Central memory CD8-positive, alpha-beta T cell (primary cell): ENCODE measurements around the gene KRTAP5-9.
"Not testable (repeated sequence)": the region's sequence is repeated elsewhere in the genome, so short reads cannot be mapped to it uniquely, and the experiment has no call there.

Experiments
- ATAC-seq: fragments of 150-1000 bp; cut with Tn5 transposase; replicated peaks from 2 replicates; pipeline ENCODE4 v1.10.0; 2022; ENCODE audit warnings: mild to moderate bottlenecking, moderate FRiP score, moderate number of reproducible peaks; ENCODE audit not compliant: poor library complexity, severe bottlenecking; ENCODE audit errors: extremely low read depth
- DNase-seq, 2 donors: peaks; one replicate each; pipeline ENCODE4 v3.0.0; 2021; ENCODE audit warnings: low spot score in 2 of 2
- H3K27ac Mint-ChIP-seq: one replicate; pipeline ENCODE4 v1.8.0; 2022; ENCODE audit warnings: low read depth, mild to moderate bottlenecking, moderate library complexity, mixed read lengths
- H3K27me3 Mint-ChIP-seq: one replicate; pipeline ENCODE4 v1.8.0; 2022; ENCODE audit warnings: mixed read lengths
- H3K36me3 Mint-ChIP-seq: one replicate; pipeline ENCODE4 v1.8.0; 2022; ENCODE audit warnings: mild to moderate bottlenecking, moderate library complexity, mixed read lengths; ENCODE audit not compliant: insufficient read depth
- H3K4me1 Mint-ChIP-seq: one replicate; pipeline ENCODE4 v1.8.0; 2022; ENCODE audit warnings: mixed read lengths
- H3K4me3 Mint-ChIP-seq: one replicate; pipeline ENCODE4 v1.8.0; 2022; ENCODE audit warnings: mild to moderate bottlenecking, moderate library complexity, mixed read lengths
- H3K9me3 Mint-ChIP-seq: one replicate; pipeline ENCODE4 v1.8.0; 2022; ENCODE audit warnings: mixed read lengths

Gene KRTAP5-9

DNA sequence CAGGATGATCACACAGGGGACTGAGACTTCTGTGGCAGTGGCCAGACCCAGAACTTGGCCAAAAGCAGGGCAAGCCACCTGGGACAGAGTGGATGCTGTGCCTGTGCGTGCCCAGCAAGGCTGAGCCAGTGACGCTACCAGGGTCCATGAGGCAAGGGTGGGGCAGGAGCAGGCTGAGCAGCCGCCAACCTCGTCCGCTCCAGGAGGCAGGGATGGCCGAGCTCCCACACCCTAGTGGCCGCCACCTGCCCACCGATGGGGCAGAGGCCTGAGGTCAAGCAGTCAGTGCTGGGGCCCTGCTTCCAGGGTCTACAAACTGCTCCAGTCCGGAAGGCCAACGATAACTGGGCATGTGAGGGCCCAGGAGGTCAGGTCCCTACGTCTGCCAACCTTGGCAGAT is 7.3 kb downstream of the KRTAP5-9 start:
- DNase-seq: no peak
- H3K9me3 Mint-ChIP-seq: no peaks in the 10 kb centered on the region

DNA sequence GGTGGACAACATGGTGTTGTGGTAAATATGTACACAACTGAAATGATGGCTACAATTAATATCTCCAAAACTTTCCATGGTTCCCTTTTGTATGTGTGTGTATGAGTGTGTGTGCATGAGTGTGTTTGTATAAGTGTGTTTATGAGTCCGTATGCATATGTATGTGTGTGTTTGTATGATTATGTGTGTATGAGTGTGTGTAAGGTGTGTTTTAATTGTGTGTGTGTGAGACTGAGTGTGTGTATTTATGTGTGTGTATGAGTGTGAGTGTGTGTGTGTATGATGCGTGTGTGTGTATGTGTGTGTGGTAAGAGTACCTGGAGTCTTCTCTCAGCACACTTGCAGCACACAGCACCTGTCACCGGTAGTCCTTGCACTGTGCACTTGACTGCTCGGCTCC is 7.8 kb downstream of the KRTAP5-9 start:
- peaks cover 1% of the 10 kb centered on the region for H3K36me3 Mint-ChIP-seq
- peaks cover 11% of the 10 kb centered on the region for H3K27me3 Mint-ChIP-seq
- DNase-seq (no peak), ATAC-seq (no peak)
- H3K4me3 Mint-ChIP-seq: no peak overlapping the region
- no peak overlapping the region for H3K27ac Mint-ChIP-seq
- H3K9me3 Mint-ChIP-seq: no peaks in the 10 kb centered on the region
- H3K4me1 Mint-ChIP-seq: no peaks in the 10 kb centered on the region

More for the DNA sequence above, 7.3 kb downstream of the KRTAP5-9 start:
- ATAC-seq: no peak
- H3K36me3 Mint-ChIP-seq: peaks cover 1% of the 10 kb centered on the region
- no peak overlapping the region for H3K27ac Mint-ChIP-seq
- peaks cover 10% of the 10 kb centered on the region for H3K27me3 Mint-ChIP-seq
- no peaks in the 10 kb centered on the region for H3K4me1 Mint-ChIP-seq
- no peak overlapping the region for H3K4me3 Mint-ChIP-seq

DNA sequence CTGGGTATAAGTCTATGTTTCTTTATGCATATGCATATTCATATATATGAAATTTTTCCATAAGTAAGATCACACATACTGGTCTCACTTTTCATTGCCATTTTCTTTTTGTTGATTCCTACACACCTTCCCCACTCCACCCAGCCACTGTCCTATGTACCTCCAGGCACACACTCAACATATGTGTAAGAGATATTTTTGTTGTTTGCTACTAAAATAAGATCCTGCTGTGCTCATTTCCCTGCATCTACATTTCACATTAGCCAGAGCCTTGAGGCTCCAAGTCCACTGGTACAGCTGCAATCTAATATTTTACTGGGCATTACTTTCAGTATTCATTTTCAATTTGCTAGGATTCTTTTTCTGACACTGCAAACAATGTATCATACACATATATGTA is 9.0 kb downstream of the KRTAP5-9 start:
- Mint-ChIP-seq H3K36me3 (peaks cover 1% of the 10 kb centered on the region), H3K4me3 (no peak overlapping the region), H3K4me1 (no peaks in the 10 kb centered on the region)

DNA sequence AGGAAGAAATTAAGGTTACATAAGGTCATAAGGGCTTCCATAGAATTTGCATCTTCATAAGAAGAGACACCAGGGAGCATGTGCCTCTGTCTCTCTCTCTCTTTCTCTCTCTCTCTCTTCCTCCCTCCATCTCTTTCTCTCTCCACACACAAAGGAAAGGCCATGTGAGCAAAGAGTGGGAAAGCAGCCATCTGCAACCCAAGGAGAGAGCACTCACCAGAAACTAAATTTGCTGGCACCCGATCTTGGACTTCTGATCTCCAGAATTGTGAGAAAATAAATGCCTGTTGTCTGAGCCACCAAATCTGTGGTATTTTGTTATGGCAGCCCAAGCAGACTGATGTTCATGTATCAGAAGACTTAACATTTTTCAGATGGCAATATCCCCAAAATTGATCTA is 10.8 kb downstream of the KRTAP5-9 start:
- Mint-ChIP-seq H3K4me3 (no peak overlapping the region), H3K9me3 (no peaks in the 10 kb centered on the region), H3K4me1 (no peaks in the 10 kb centered on the region), H3K27me3 (peaks cover 41% of the 10 kb centered on the region), H3K27ac (no peak overlapping the region), H3K36me3 (peaks cover 1% of the 10 kb centered on the region)
- DNase-seq: no peak
- no peak for ATAC-seq

More for the DNA sequence above, 9.0 kb downstream of the KRTAP5-9 start:
- DNase-seq (no peak), ATAC-seq (no peak)
- Mint-ChIP-seq H3K27ac (no peak overlapping the region), H3K9me3 (no peaks in the 10 kb centered on the region), H3K27me3 (peaks cover 23% of the 10 kb centered on the region)

DNA sequence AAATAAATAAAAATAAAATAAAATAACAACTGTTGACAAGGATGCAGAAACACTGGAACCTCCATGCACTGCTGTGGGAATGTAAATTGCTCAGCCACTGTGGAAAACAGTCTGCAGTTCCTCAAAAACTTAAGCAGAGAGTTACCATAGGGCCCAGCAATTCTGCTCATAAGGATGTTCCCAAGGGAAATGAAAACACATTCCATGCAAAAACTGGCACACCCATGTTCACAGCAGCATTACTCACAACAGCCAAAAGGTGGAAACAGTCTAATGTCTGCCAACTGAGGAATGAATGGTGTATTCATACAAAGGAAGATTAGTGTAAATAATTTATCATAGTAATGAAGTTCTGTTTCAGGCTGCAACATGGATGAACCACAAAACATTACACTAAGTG is 13.9 kb downstream of the KRTAP5-9 start:
- H3K4me1 Mint-ChIP-seq: no peaks in the 10 kb centered on the region

DNA sequence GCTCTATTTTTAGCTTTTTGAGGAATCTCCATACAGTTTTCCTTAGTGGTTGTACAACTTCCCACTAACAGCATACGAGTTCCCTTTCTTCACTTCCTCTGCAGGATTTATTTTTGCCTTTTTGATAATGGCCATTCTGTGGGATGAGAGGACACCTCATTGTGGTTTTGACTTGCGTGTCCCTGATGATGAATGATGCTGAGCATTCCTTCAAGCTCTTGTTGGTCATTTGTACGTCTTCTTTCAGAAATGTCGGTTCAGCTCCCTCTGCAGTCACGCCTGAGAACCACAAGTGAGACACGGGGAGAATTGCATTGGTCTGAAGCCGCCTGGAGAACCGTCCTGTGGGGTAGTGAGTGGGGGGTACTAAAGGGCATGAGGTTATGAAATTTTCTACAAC is 15.2 kb downstream of the KRTAP5-9 start:
- H3K4me1 Mint-ChIP-seq: no peaks in the 10 kb centered on the region
- no peak overlapping the region for H3K27ac Mint-ChIP-seq
- no peaks in the 10 kb centered on the region for H3K9me3 Mint-ChIP-seq
- DNase-seq (no peak), ATAC-seq (no peak)
- H3K27me3 Mint-ChIP-seq: peaks cover 64% of the 10 kb centered on the region
- no peak overlapping the region for H3K4me3 Mint-ChIP-seq
- no peaks in the 10 kb centered on the region for H3K36me3 Mint-ChIP-seq

More for the DNA sequence above, 13.9 kb downstream of the KRTAP5-9 start:
- H3K27me3 Mint-ChIP-seq: peaks cover 61% of the 10 kb centered on the region
- ATAC-seq: no peak
- no peak overlapping the region for H3K27ac Mint-ChIP-seq
- DNase-seq: no peak
- H3K9me3 Mint-ChIP-seq: no peaks in the 10 kb centered on the region
- H3K36me3 Mint-ChIP-seq: no peaks in the 10 kb centered on the region
- no peak overlapping the region for H3K4me3 Mint-ChIP-seq

DNA sequence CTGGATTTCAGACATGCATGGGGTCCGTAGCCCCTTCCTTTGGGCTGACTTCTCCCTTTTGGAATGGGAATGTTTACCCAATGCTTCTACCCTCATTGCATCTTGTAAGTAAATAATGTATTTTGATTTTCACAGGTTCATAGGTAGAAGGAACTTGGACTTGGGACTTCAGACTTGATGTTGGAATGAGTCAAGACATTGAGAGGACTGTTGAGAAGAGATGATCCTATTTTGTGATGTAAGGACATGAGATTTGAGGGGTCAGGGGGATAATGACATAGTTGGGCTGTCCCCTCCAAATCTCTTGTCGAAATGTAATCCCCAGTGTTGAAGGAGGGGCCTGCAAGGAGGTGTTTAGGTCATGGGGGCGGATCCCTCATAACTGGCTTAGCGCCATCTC is 16.2 kb downstream of the KRTAP5-9 start:
- H3K27ac Mint-ChIP-seq: no peak overlapping the region
- H3K27me3 Mint-ChIP-seq: peaks cover 64% of the 10 kb centered on the region
- DNase-seq: no peak
- H3K36me3 Mint-ChIP-seq: no peaks in the 10 kb centered on the region
- ATAC-seq: no peak
- no peak overlapping the region for H3K4me3 Mint-ChIP-seq
- no peaks in the 10 kb centered on the region for H3K9me3 Mint-ChIP-seq
- no peaks in the 10 kb centered on the region for H3K4me1 Mint-ChIP-seq

DNA sequence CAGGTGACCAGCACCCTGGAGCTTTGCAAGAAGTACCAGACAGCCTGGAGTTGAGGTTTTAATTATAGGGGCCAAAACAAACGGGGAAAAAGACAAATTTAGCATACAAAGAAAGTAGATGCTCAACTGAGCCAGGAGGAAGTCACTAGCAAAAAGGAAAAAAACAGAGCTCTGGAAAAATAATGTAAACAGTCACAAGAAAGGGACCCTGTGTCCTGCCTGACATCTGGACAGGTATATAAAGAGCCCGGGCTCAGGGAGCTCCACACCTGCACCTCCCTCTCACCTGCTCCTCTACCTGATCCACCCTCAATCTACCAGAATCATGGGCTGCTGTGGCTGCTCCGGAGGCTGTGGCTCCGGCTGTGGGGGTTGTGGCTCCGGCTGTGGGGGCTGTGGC is 17.0 kb downstream of the KRTAP5-9 start, which contains the start of gene KRTAP5-10:
KRTAP5-10 (plus strand) TSS at position 301 of the 400 bp plus-strand sequence; CDS start at position 326, 25 bp downstream.
- DNase-seq (no peak), ATAC-seq (no peak)
- Mint-ChIP-seq H3K27ac (no peak within 1 kb of the TSS), H3K36me3 (no peaks in the 10 kb centered on the region), H3K9me3 (no peaks in the 10 kb centered on the region), H3K4me1 (no peaks in the 10 kb centered on the region), H3K27me3 (peaks cover 66% of the 10 kb centered on the region), H3K4me3 (no peak within 1 kb of the TSS)

DNA sequence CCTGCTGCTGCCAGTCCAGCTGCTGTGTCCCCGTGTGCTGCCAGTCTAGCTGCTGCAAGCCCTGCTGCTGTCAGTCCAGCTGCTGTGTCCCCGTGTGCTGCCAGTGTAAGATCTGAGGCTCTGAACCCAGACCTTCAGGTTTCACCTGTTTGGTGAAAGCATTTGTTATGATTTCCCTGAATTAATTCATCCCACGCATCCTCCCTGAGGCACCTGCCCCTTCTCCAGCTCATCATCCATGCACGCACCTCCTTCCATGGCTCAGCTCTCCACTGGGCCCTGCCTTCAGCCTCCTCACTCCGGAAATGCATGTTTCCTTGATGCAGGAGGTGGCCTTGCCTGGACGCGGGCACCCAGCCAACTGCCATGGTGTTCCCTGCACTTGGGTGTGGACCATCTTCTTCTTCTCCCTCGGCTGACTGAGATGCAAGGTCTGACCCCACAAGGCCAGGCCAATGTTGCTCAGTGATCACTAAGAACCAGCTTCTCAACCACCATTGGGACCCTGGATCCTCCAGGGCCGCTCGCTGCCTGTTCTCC is 17.9 kb downstream of the KRTAP5-9 start:
- no peaks in the 10 kb centered on the region for H3K4me1 Mint-ChIP-seq
- DNase-seq: no peak
- no peaks in the 10 kb centered on the region for H3K9me3 Mint-ChIP-seq

DNA sequence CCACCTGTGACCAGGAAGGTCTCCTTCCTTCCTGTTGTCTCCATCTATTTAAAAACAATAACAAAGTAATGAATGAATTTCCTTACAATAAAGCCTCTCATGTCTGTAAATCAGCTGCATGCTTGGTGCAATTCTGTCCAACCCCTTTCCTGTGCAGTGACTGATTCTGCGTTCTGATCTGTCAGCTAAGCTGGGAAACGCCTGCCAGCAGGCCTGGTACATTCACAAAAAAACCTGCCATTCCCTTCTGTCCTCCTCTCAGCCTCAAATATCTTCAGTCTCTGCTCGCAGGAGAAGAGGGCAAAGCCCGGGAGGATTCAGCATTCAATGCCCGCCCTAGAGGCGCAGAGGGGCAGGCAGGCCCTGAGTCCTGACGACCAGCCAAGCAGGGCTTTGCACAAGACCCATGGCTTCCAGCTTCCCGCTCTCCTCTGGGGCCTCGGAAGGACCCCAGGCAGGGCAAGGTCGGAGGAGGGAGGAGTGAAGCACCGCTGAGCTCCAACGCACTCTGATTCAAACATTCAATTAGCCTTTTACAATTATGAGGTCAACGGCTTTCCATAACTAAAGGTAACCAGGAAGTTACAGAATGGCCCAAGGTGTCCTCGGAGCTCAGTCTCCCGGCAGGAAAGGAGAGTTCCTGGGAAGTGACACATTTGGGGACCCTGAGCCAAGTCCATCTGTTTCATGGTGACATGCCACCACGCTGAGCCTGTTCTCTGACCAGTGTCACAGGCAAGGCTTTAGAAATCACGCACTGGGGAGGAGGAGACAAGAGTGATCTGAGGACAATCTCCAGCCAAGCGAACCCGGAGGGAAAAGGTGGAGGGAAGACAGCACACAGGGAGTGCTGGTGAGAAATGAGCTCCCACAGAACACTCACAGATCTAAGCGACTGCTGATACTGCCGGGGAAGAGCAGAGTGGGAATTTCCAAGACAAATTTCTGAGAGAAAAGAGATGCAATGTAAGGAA is 18.7 kb downstream of the KRTAP5-9 start:
- H3K4me1 Mint-ChIP-seq, ATAC-seq, H3K36me3 Mint-ChIP-seq, DNase-seq, H3K9me3 Mint-ChIP-seq, H3K4me3 Mint-ChIP-seq, H3K27ac Mint-ChIP-seq: not testable (repeated sequence)
- peaks cover 63% of the 10 kb centered on the region for H3K27me3 Mint-ChIP-seq

More for the DNA sequence above, 17.9 kb downstream of the KRTAP5-9 start:
- H3K27ac Mint-ChIP-seq: no peak overlapping the region
- ATAC-seq: no peak
- no peak overlapping the region for H3K4me3 Mint-ChIP-seq
- peaks cover 70% of the 10 kb centered on the region for H3K27me3 Mint-ChIP-seq
- H3K36me3 Mint-ChIP-seq: no peaks in the 10 kb centered on the region

DNA sequence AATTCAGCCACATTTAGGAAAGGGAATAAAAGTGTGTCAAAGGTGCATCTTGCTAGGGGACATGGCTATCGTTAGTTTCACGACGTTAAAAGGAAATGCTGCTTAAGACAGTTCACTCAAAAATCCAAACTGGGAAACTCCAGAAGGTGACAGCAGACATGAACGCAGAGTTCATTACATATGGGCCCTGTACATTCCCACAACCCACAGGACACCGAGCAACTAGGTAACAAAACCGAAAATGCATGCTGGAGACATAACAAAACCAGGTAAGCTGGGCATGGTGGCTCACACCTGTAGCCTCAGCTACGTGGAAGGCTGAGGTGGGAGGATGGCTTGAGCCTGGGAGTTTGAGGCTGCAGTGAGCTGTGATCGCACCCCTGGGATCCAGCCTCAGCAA is 19.4 kb downstream of the KRTAP5-9 start:
- peaks cover 56% of the 10 kb centered on the region for H3K27me3 Mint-ChIP-seq
- not testable (repeated sequence) for H3K27ac Mint-ChIP-seq, DNase-seq, ATAC-seq, H3K4me3 Mint-ChIP-seq, H3K36me3 Mint-ChIP-seq, H3K9me3 Mint-ChIP-seq, H3K4me1 Mint-ChIP-seq

DNA sequence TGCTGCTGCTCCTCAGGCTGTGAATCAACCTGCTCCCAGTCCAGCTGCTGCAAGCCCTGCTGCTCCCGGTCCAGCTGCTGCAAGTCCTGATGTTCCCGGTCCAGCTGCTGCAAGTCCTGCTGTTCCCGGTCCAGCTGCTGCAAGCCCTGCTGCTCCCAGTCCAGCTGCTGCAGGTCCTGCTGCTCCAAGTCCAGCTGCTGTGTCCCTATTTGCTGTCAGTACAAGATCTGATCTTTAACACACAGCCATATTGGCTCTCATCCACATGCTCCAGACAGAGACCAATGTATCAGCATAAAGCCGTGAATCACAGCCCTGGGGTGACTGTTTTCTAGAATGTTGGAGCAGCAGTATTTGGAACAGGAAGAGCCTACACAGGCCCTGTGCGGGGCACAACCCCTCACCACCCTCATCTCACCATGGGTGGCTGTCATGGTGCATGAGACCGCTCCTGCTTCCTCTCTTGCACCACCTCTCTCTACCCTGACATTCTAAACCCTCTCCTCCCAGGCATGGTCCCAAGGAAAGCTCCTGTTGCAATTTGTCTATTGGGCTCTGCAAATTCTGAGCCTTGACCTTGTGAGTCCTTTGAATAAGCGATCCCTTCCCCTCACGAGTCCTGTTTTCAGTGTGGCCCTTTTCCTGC is 20.6 kb downstream of the KRTAP5-9 start:
- no peaks in the 10 kb centered on the region for H3K4me1 Mint-ChIP-seq
- DNase-seq: no peak
- H3K9me3 Mint-ChIP-seq: no peaks in the 10 kb centered on the region
- H3K4me3 Mint-ChIP-seq: no peak overlapping the region
- H3K27me3 Mint-ChIP-seq: peaks cover 44% of the 10 kb centered on the region
- H3K27ac Mint-ChIP-seq: no peak overlapping the region
- no peak for ATAC-seq
- H3K36me3 Mint-ChIP-seq: no peaks in the 10 kb centered on the region
